Measurements from ENCODE around the gene PRM3. TPM values are rescaled to one million over a fixed set of nuclear protein-coding genes. Genes with fewer than 3 reads are reported as not detected.
A peak's percentile ranks its signal among the peaks of the same experiment; 100 is the strongest.

Gene PRM3, protein sequence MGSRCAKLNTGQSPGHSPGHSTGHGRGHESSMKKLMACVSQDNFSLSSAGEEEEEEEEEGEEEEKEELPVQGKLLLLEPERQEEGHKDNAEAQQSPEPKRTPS
- total RNA-seq: not detected in 2 replicates

DNA sequence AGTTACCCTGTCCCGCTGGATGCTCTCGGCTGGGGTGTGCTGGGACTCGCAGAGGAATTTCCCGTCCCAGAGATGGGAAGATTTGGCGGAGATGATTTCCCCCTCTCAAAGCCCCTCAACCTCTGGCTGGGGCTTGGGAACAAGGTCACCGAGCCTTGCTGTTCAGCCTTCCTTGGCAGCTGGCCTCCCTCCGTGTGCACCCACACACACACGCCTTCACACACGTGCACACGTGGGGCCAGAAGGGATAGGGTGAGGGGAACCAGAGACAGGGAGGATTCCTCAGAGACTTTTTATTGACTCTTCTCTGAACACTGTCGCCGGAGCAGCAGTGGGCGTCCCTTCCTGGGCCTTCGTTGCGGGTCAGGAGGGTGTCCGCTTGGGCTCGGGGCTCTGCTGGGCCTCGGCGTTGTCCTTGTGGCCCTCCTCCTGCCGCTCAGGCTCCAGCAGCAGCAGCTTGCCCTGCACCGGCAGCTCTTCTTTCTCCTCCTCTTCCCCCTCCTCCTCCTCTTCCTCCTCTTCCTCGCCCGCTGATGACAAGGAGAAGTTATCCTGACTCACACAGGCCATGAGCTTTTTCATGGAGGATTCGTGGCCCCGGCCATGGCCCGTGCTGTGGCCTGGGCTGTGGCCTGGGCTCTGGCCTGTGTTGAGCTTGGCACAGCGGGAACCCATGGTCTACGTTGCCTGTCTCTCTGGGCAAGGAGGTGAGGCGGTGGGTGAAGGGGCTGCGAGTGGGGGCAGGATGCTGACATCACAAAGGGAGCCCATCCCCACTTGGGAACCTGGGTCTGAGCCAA is at the start of gene PRM3:
PRM3 (minus strand) TSS at position 709 of the 800 bp plus-strand sequence; CDS start at position 675, 34 bp downstream.
- H3K4me1 Mint-ChIP-seq: no peaks in the 10 kb centered on the region
- intact Hi-C loops (cut with micrococcal nuclease): no loop called here
- no peak within 1 kb of the TSS for H3K27ac Mint-ChIP-seq

DNA sequence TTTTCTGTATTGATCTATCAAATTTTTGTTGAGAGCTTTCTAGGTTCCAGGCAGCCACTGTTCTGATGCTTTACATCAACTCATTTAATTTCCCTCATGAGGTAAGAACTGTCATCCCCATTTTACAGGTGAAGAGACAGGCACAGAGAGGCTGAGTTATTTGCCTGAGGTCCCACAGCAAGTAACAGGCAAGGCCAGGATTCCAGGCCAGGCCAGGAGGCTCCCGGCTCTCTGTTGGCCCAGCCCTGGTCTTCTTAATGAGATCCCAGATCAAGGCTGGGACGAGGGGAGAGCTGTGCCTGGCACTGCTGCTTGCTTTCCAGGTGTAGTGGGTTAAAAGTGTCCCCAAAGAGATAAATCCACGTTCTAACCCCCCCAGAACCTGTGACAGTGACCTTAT is 49.4 kb upstream of the PRM3 start:
- Mint-ChIP-seq H3K27me3 (no peaks in the 10 kb centered on the region), H3K4me3 (no peak overlapping the region), H3K36me3 (ENCODE audit: low read depth) (no peaks in the 10 kb centered on the region), H3K9me3 (no peaks in the 10 kb centered on the region), H3K27ac (no peak overlapping the region), H3K4me1 (peaks cover 39% of the 10 kb centered on the region)
- intact Hi-C loops (cut with micrococcal nuclease): no loop called here
- no peak for DNase-seq

More for the DNA sequence above, at the start of gene PRM3:
- Mint-ChIP-seq H3K36me3 (ENCODE audit: low read depth) (no peaks in the 10 kb centered on the region), H3K4me3 (no peak within 1 kb of the TSS), H3K27me3 (peaks cover 9% of the 10 kb centered on the region), H3K9me3 (peaks cover 5% of the 10 kb centered on the region)
- no peak for DNase-seq

DNA sequence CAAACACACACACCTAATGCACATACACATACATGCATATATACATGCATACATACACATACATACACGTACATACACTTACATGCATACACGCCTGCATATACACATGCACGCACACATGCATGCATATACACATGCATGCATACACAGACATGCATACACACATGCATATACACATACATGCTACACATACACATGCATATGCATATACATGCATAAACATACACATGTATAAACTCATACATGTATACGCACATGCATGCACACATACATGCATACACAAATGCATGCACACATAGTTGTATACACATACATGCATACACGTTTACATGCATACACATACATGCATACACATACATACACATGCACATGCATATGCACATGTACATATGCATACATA is 48.2 kb upstream of the PRM3 start:
- H3K9me3 Mint-ChIP-seq: no peaks in the 10 kb centered on the region
- no peak overlapping the region for H3K4me3 Mint-ChIP-seq
- H3K27ac Mint-ChIP-seq: no peak overlapping the region
- no peaks in the 10 kb centered on the region for H3K27me3 Mint-ChIP-seq
- H3K4me1 Mint-ChIP-seq: peaks cover 32% of the 10 kb centered on the region
- intact Hi-C loops (cut with micrococcal nuclease): no loop called here
- no peak for DNase-seq
- H3K36me3 Mint-ChIP-seq (ENCODE audit: low read depth): no peaks in the 10 kb centered on the region

DNA sequence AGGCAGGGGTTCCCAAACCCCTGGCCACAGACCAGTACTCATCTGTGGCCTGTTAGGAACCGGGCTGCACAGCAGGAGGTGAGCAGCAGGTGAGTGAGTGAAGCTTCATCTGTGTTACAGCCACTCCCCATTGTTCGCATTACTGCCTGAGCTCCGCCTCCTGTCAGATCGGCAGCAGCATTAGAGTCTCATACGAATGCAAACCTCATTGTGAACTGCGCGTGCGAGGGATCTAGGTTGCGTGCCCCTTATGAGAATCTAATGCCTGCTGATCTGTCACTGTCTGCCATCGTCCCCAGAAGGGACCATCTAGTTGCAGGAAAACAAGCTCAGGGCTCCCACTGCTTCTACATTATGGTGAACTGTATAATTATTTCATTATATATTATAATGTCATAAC is 46.7 kb upstream of the PRM3 start:
- no peaks in the 10 kb centered on the region for H3K36me3 Mint-ChIP-seq (ENCODE audit: low read depth)
- no peaks in the 10 kb centered on the region for H3K27me3 Mint-ChIP-seq
- intact Hi-C loops (cut with micrococcal nuclease): no loop called here
- H3K4me1 Mint-ChIP-seq: peaks cover 28% of the 10 kb centered on the region
- H3K4me3 Mint-ChIP-seq: no peak overlapping the region
- no peak for DNase-seq
- no peaks in the 10 kb centered on the region for H3K9me3 Mint-ChIP-seq
- H3K27ac Mint-ChIP-seq: no peak overlapping the region

DNA sequence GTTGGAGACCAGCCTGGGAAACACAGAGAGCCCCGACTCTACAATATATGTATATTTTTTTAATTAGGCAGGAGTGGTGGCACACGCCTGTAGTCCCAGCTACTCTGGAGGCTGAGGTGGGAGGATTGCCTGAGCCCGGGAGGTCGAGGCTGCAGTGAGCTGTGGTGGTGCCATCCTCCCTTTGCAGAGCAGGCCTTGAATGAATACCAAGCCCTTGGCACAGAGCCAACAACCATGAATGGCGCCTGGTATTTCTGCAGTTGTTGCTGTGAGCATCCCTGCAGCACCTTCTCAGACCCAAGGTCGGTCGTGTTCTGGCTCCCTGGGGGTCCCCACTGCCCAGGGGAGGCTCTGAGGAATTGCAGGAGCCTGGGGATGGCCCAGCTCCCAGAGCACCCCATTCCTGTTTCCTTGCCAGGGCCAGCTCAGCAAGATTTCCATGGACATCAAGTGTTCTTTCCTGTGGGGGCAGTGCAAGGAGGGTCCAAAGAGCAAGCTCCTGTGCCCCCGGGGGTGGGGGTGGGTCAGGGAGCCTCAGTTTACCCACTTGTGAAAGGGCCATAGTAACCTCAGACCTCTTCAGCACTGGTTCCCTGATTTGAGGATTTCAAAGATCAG is 46.2 kb upstream of the PRM3 start:
- Mint-ChIP-seq H3K27me3 (no peaks in the 10 kb centered on the region), H3K4me1 (peaks cover 26% of the 10 kb centered on the region), H3K9me3 (no peaks in the 10 kb centered on the region), H3K27ac (no peak overlapping the region), H3K36me3 (ENCODE audit: low read depth) (no peaks in the 10 kb centered on the region), H3K4me3 (no peak overlapping the region)
- no peak for DNase-seq
- intact Hi-C loops (cut with micrococcal nuclease): no loop called here

DNA sequence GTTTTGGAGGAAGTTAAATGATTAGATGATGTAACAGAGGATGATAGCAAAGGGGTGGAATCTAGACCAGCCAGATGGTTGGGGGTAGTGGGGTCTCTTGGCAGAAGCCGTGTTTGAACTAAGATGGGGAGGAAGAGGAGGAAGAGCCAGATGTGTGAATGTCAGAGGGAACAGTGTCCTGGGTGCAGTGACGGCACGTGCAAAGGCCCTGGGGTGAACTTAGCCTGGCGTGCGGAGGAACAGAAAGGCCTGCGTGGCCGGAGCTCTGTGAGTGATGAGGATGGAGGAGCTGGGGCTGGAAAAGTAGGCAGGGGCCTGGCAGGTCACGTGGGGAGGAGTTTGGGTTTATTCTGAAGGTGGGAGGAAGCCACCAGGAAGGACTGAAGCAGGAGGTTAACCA is 45.4 kb upstream of the PRM3 start:
- peaks cover 31% of the 10 kb centered on the region for H3K4me1 Mint-ChIP-seq
- no peaks in the 10 kb centered on the region for H3K9me3 Mint-ChIP-seq
- intact Hi-C loops (cut with micrococcal nuclease): no loop called here
- no peaks in the 10 kb centered on the region for H3K27me3 Mint-ChIP-seq
- DNase-seq: no peak
- H3K27ac Mint-ChIP-seq: no peak overlapping the region
- H3K36me3 Mint-ChIP-seq (ENCODE audit: low read depth): no peaks in the 10 kb centered on the region
- no peak overlapping the region for H3K4me3 Mint-ChIP-seq

DNA sequence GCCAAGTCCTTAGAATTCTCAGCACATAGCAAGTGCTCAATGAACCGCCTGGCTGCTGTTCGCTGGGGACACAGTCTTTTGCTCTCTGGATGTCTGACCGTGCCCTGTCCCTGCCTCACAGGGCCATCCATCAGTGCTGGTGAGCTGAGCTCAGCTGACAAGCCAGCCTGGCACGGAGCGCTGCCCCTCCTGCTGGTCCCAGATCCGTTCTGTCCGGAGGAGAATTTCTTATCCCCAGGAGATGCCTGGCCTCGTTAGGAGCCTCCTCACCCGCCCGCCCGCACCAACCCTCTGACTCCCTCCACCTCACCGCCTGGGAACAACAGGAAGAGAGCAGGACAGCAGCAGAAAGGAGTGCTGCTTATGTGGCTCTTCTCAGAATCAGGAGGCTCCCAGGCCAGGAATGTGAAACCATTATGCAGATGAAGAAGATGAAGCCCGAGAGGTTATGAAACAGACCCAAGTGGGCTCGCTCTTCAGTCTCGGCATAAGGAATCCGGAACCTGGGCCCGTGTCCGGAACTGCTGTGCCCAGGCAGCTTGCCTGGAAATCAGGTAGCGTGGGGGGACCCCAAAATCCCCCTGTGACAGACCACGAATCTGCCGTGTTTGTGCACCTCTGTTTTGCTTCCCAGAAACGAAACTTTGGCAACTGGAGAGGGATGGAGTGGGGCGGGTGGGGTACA is 43.0 kb upstream of the PRM3 start:
- Mint-ChIP-seq H3K27ac (peak overlapping the region; percentile 67), H3K4me3 (no peak overlapping the region), H3K9me3 (no peaks in the 10 kb centered on the region), H3K27me3 (no peaks in the 10 kb centered on the region), H3K36me3 (ENCODE audit: low read depth) (no peaks in the 10 kb centered on the region), H3K4me1 (peaks cover 46% of the 10 kb centered on the region)
- no peak for DNase-seq
- intact Hi-C loops (cut with micrococcal nuclease): no loop called here

DNA sequence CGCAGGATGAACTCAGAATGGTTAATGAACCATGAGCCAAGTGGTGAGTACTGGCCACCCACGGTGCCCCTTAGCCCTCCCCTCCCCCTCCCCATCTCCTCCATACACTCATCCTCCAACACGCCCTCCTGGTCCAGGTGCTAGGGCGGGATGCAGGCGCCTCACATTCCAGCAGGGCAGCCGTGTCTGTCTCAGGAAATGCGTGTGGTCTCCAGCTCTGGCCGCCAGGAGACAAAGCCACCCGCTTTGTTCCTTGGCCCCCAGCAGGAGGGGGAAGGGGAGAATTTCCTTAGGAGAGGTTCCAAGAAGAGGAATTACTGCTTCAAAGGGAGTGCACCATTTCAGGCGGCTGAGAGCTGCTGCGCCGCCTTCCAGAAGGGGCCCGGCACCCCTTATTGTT is 42.1 kb upstream of the PRM3 start:
- no peak for DNase-seq
- intact Hi-C loops (cut with micrococcal nuclease): no loop called here
- Mint-ChIP-seq H3K4me3 (no peak overlapping the region), H3K36me3 (ENCODE audit: low read depth) (no peaks in the 10 kb centered on the region), H3K27me3 (no peaks in the 10 kb centered on the region), H3K4me1 (peaks cover 54% of the 10 kb centered on the region), H3K27ac (no peak overlapping the region), H3K9me3 (no peaks in the 10 kb centered on the region)

DNA sequence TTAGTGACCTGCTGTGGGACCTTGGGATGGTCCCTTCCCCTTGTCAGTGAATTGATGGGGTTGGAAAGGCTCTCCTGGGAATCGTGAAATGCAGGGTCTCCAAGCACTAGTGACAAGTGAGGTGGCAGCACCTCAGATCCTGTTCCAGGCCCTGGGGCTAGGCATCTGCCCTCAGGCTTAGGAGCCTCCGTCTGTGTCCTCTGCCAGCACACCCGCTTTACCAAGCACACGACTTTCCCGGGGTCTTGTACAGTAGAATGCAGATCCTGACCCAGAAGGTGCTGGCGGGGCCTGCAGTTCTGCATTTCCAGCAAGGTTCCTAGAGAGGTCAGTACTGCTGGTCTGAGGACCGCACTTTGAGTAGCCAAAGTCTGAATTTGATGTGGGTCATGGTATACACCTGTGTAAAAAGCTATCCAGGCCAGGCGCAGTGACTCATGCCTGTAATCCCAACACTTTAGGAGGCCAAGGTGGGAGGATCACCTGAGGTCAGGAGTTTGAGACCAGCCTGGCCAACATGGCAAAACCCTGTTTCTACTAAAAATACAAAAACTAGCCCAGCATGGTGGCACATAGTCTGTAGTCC is 41.0 kb upstream of the PRM3 start:
- no peaks in the 10 kb centered on the region for H3K36me3 Mint-ChIP-seq (ENCODE audit: low read depth)
- H3K27ac Mint-ChIP-seq: no peak overlapping the region
- no peak for DNase-seq
- no peaks in the 10 kb centered on the region for H3K27me3 Mint-ChIP-seq
- intact Hi-C loops (cut with micrococcal nuclease): no loop called here
- no peak overlapping the region for H3K4me3 Mint-ChIP-seq
- no peaks in the 10 kb centered on the region for H3K9me3 Mint-ChIP-seq
- peaks cover 61% of the 10 kb centered on the region for H3K4me1 Mint-ChIP-seq

DNA sequence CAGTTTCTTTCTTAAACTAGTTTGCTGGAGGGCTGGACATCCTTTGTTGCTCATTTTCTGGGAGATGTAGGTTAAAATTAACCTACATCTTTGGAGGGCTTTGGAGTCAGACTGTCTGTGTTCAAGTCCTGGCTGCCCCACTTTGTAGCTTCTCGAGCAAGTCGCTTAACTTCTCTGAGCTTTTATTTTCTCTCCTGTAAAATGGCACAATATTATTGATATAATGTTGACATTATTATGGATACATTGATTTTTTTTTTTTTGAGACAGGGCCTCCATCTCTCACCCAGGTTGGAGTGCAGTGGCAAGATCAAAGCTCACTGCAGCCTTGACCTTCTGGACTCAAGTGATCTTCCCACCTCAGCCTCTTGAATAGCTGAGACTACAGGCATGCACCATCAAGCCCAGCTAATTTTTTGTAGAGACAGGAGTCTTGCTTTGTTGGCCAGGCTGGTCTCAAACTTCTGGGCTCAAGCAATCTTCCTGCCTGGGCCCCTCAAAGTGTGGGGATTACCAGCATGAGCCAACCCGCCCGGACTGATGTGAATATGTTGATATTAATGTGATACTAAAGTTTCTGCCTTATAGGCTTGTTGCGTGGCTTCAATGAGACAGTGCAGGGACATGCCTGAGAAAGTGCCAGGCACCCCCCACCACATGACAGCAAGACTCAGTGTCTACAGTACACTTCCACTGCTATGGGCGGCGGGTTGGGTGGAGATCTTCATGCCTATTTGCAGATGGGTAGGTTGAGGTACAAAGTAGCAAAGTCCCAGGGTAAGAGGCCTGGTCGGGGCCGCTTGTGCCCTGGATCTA is 40.3 kb upstream of the PRM3 start:
- DNase-seq: no peak
- intact Hi-C loops (cut with micrococcal nuclease): no loop called here
- Mint-ChIP-seq H3K36me3 (ENCODE audit: low read depth) (no peaks in the 10 kb centered on the region), H3K4me3 (no peak overlapping the region), H3K27ac (peak overlapping the region; percentile 42), H3K4me1 (peaks cover 59% of the 10 kb centered on the region), H3K27me3 (no peaks in the 10 kb centered on the region), H3K9me3 (no peaks in the 10 kb centered on the region)

DNA sequence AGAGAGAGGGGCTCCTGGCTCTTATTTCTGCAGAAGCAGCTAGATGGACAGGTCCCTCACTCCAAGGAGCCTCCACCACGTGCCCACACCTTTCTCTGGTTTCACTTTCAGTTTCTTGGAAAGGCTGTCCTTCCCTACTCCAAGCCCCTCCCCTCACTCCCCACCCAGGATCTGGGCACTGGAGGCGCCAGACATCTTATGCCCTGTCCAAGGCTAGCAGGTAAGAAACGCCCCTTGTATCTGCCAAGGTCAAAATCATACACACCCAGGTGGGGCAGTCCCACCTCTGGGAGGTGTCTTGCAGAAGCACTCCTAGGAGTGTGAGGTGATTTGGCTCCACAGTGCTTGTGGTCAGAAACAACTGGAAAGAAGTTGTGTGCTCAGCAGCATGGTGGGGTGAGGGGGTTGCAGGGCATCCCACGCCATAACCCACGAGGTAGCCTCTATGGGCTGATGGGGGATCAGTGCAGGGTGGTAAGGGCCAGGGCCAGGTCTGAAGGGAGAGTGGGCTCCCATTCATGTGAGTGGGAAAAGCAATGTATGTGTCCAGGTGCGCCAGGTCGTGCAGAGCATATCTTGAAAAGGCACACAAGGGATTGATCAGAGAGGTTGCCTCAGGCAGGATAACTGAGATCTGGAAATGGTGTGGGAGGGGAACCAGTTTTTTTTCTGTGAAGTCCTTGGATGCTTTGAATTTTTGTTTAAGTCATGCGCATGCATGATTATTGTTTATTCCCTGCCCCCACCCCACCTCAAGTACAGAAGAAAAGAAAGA is 39.5 kb upstream of the PRM3 start:
- H3K4me1 Mint-ChIP-seq: peaks cover 64% of the 10 kb centered on the region
- no peaks in the 10 kb centered on the region for H3K36me3 Mint-ChIP-seq (ENCODE audit: low read depth)

DNA sequence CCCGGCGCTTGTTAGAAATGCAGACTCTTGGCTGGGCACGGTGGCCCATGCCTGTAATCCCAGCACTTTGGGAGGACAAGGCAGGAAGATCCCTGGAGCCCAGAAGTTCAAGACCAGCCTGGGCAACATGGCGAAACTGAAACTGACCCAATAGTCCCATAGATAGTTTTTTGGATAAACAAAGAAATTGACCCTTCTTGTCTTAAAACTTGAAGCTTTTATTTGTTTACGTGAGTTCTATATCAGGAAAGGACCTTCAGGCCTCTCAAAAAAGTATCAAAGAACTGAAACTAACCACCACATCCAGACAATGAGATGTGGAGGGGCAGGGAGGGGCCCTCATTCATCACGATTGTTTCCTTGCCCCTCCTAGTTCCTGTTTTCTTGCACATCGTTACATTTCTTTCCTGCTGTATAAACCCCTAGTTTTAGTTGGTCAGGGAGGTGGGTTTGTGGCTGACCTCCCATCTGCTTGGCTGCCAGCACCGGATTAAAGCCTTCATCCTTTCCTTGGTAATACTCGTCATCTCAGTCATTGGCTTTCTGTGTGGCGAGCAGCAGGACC is 37.6 kb upstream of the PRM3 start:
- Mint-ChIP-seq H3K9me3 (no peaks in the 10 kb centered on the region), H3K27ac (peak overlapping the region; percentile 85), H3K4me3 (peak overlapping the region; percentile 58), H3K27me3 (no peaks in the 10 kb centered on the region), H3K36me3 (ENCODE audit: low read depth) (no peaks in the 10 kb centered on the region), H3K4me1 (peaks cover 57% of the 10 kb centered on the region)
- DNase-seq: peak; percentile 91
- intact Hi-C loops (cut with micrococcal nuclease): loop anchor here (1.0 to 2.0 kb wide), 3 partner anchors 17 to 46 kb away; no protein-coding TSS in a partner anchor

More for the DNA sequence above, 39.5 kb upstream of the PRM3 start:
- intact Hi-C loops (cut with micrococcal nuclease): no loop called here
- no peaks in the 10 kb centered on the region for H3K9me3 Mint-ChIP-seq
- peak; percentile 86 for DNase-seq
- no peaks in the 10 kb centered on the region for H3K27me3 Mint-ChIP-seq
- H3K4me3 Mint-ChIP-seq: peak overlapping the region; percentile 36
- H3K27ac Mint-ChIP-seq: peak overlapping the region; percentile 52
